BE2C (cell line): ENCODE results near the gene LRRC7.

Source experiments
- DNase-seq: peaks from one replicate; pipeline ENCODE4 v3.0.0-alpha.2; 2020
- H3K27me3 ChIP-seq: fragments of 250-450 bp; sonication (Bioruptor Pico); 2 replicates; pipeline ENCODE4 v1.5.1; 2020; ENCODE audit warnings: mild to moderate bottlenecking
- H3K36me3 ChIP-seq: fragments of 250-450 bp; sonication (Bioruptor Pico); 2 replicates; pipeline ENCODE4 v1.5.1; 2020; ENCODE audit warnings: mild to moderate bottlenecking
- H3K4me1 ChIP-seq: fragments of 250-450 bp; sonication (Bioruptor Pico); 2 replicates; pipeline ENCODE4 v1.5.1; 2020
- H3K4me3 ChIP-seq: 2 replicates; pipeline ENCODE4 v1.5.1; 2011; ENCODE audit warnings: low read depth, low read length
- H3K9me3 ChIP-seq: fragments of 250-450 bp; sonication (Bioruptor Pico); 2 replicates; pipeline ENCODE4 v1.5.1; 2020
- TF ChIP-seq, protein P1 (sequence below): IDR thresholded peaks from 2 replicates; pipeline ENCODE4 v1.5.1; 2012; ENCODE audit warnings: mild to moderate bottlenecking, low read depth, low read length

The LRRC7 gene

DNA sequence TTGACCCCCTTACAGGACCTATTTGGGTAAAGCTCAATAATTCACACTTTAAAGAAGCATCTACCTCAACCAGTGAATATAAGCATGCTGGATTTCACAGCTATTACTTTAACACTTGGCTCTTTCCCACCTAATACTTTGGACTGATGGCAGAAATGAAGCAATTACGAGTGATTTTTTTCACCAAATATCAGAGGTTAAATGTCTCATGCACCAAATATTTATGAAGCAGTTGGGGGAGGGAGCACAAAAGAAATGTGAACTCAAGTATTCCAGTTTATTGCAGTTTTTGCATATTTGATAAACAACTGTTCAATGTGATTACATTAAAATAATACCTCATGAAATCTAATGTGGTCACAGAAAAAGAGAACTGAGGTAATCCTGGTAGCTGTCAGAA lies 223.6 kb downstream of the LRRC7 start:
- DNase-seq = no peak
- Histone ChIP-seq H3K4me1 (no peaks in the 10 kb centered on the region), H3K36me3 (no peaks in the 10 kb centered on the region), H3K4me3 (no peak overlapping the region), H3K27me3 (no peaks in the 10 kb centered on the region), H3K9me3 (no peaks in the 10 kb centered on the region)
- TF ChIP-seq, protein P1, sequence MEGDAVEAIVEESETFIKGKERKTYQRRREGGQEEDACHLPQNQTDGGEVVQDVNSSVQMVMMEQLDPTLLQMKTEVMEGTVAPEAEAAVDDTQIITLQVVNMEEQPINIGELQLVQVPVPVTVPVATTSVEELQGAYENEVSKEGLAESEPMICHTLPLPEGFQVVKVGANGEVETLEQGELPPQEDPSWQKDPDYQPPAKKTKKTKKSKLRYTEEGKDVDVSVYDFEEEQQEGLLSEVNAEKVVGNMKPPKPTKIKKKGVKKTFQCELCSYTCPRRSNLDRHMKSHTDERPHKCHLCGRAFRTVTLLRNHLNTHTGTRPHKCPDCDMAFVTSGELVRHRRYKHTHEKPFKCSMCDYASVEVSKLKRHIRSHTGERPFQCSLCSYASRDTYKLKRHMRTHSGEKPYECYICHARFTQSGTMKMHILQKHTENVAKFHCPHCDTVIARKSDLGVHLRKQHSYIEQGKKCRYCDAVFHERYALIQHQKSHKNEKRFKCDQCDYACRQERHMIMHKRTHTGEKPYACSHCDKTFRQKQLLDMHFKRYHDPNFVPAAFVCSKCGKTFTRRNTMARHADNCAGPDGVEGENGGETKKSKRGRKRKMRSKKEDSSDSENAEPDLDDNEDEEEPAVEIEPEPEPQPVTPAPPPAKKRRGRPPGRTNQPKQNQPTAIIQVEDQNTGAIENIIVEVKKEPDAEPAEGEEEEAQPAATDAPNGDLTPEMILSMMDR = no peak

DNA sequence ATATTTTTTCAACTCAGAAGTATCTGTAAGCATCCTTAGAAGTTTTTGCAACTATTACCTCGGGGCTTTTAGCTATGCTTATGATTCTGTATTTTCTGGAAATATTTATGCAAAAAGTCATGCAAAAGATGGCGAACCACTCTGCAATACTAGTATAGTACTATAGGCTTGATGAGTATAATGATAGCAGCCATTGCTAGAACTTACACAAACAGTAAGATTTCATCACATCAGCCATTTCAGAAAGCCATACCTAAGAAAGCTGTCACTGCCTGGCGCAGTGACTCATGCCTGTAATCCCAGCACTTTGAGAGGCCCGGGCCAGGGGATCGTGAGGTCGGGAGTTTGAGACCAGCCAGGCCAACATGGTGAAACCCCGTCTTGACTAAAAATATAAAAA lies 227.1 kb downstream of the LRRC7 start:
- H3K36me3 ChIP-seq = no peaks in the 10 kb centered on the region
- TF ChIP-seq, protein P1 = no peak
- H3K4me1 ChIP-seq = no peaks in the 10 kb centered on the region
- DNase-seq = no peak
- no peaks in the 10 kb centered on the region for H3K9me3 ChIP-seq
- H3K4me3 ChIP-seq = no peak overlapping the region
- H3K27me3 ChIP-seq = no peaks in the 10 kb centered on the region

DNA sequence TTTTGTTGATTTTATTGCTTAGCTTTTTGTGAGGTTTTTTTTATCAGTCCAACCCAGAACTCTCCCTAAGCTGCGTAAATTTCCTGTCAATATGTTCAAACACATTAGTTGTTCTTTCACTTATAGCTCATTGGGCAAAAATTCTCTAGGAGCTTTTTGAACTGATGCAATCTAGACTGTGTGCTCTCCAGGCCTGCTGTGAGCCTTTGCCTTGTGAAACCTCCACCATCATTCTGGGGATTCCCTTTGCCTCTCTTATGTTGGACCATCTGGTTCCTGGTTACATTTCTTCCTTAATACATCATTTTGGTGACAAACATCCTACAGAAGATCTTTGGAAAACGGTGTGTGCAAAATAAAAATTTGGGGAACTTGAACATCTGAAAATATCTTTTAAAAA lies 247.2 kb downstream of the LRRC7 start:
- no peaks in the 10 kb centered on the region for H3K36me3 ChIP-seq
- H3K4me3 ChIP-seq = no peak overlapping the region
- TF ChIP-seq, protein P1 = no peak
- H3K27me3 ChIP-seq = no peaks in the 10 kb centered on the region
- no peaks in the 10 kb centered on the region for H3K4me1 ChIP-seq
- no peaks in the 10 kb centered on the region for H3K9me3 ChIP-seq
- no peak for DNase-seq

DNA sequence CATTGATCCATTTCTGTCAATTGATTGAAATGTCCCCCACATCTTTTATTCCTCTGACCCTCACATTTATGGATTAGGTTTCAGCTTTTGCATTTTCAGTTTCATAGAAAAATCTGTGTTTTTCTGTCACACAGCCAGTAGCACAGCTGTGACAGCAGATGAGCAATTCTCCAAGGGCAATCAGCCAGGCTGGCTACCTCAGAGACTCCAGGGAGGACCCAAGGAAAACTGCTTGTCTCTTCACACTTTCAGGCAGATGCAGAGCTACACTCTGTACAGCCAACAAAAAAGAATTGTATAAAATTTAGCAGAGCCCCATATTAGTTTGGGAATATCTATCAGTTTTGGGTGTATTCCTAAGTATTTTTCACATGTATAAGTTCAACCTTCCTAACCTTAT lies 257.2 kb downstream of the LRRC7 start:
- no peaks in the 10 kb centered on the region for H3K9me3 ChIP-seq
- H3K27me3 ChIP-seq = no peaks in the 10 kb centered on the region
- H3K4me1 ChIP-seq = no peaks in the 10 kb centered on the region
- no peak overlapping the region for H3K4me3 ChIP-seq
- TF ChIP-seq, protein P1 = no peak
- H3K36me3 ChIP-seq = no peaks in the 10 kb centered on the region
- DNase-seq = no peak

DNA sequence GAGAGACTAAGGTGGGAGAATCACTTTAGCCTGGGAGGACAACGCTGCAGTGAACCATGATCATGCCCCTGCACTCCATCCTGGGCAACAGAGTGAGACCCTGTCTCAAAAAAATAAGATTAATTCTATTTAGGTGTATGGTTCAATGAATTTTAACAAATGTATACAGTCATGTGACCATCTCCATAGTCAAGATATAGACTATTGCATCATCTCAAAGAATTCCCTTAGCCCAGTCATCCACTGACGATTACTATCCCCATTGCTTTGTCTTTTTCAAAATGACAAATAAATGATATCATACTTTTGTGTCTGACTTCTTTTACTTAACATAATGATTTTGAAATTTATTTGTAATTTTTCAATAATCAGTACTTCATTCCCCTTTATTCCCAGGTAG lies 260.0 kb downstream of the LRRC7 start:
- TF ChIP-seq, protein P1 = no peak
- no peaks in the 10 kb centered on the region for H3K27me3 ChIP-seq
- H3K9me3 ChIP-seq = no peaks in the 10 kb centered on the region
- H3K36me3 ChIP-seq = no peaks in the 10 kb centered on the region
- H3K4me1 ChIP-seq = no peaks in the 10 kb centered on the region
- DNase-seq = no peak
- H3K4me3 ChIP-seq = no peak overlapping the region

DNA sequence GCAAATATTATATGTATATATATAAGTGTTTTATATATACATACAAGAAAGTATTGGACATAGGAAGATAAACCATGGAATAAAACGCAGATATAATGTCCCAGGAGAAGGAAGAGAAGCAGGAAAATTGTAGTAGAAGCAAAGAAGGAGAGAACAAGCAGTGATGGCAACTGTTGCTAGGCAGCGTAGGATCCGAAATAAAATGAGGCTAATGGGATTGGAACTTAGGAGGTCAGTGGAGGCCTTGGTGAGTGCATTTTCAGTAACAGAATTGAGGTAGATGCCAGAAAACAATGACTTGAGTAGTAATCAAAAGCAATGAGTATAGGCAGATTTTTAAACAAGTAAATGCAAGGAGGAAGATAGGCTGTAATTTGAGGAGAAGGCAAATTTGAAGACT lies 265.8 kb downstream of the LRRC7 start:
- H3K27me3 ChIP-seq = no peaks in the 10 kb centered on the region
- H3K9me3 ChIP-seq = no peaks in the 10 kb centered on the region
- H3K4me3 ChIP-seq = no peak overlapping the region
- TF ChIP-seq, protein P1 = no peak
- no peaks in the 10 kb centered on the region for H3K36me3 ChIP-seq
- H3K4me1 ChIP-seq = no peaks in the 10 kb centered on the region
- no peak for DNase-seq
